GM18508 (cell line): ENCODE data around the gene NHSL2.
"Not testable (repeated sequence)": the region's sequence is repeated elsewhere in the genome, so short reads cannot be mapped to it uniquely, and the experiment has no call there.

ENCODE experiments used
- ATAC-seq: cut with Tn5 transposase; IDR thresholded peaks from one replicate; pipeline ENCODE4 v1.9.1; 2021; ENCODE audit warnings: moderate number of reproducible peaks; ENCODE audit not compliant: insufficient read depth, unreplicated experiment

NHSL2 gene

GRCh38 chrX:71922686-71923085 is 12.0 kb downstream of the NHSL2 start:
- no peak for ATAC-seq

- no peak for ATAC-seq
Measured at GRCh38 chrX:71923516-71923915, 12.9 kb downstream of the NHSL2 start.

DNA sequence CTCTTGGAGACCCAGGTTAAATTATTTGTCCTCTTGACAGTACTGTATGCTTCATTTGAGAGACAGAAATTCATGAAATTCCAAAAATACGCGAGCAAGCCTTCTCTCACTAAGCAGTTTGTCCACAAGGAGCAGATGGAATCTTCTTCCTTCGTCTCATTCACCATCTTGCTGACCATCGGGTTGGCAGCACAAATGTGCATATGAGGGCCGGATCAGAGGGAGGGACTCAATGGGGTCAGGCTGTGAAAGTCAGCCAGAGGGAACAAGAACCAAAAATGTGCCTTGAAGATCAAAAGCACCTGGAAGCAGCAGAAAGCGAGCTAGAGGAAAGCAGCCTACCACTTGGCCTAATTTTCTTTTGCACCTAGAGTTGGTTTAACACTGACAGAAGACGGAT is 16.4 kb downstream of the NHSL2 start:
- no peak for ATAC-seq

- no peak for ATAC-seq
Measured at GRCh38 chrX:71928856-71929255, 18.2 kb downstream of the NHSL2 start.

DNA sequence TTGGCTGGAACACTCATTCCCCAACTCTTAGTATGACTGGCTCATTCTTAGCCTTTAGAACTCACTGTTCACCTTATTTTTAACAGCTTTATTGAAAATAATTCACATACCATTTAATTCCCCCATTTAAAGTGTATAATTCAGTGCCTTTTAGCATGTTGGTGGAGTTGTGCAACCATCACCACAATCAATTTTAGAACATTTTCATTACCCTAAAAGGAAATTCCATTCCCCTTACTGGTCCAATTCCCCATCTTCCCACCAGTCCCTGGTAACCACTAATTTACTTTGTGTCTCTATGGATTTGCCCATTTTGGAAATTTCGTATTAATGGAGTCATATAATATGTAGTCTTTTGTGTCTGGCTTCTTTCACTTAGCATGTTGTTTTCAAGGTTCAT is 19.7 kb downstream of the NHSL2 start:
- no peak for ATAC-seq

DNA sequence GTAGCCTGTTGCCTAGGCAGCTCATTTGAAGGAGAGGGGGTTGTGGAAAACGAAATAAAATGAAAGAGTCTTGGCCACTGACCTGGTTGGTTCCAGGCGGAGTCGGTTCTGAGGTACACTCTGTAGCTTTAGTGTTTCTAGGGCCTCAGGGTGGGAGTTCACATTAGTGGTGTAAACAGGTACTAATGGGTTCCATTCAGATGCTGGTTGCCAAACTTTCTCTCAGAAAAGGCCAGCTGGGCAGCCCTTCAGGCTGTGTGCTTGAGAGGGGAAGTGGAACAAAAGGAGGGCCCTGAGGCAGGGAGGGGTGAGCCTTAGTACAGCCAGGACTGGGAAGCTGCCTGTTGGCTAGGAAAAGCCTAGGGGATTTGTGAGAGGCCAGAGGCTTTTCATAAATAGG is 24.8 kb downstream of the NHSL2 start:
- ATAC-seq: no peak

- no peak for ATAC-seq
Measured at GRCh38 chrX:71936632-71937031, 26.0 kb downstream of the NHSL2 start.

GRCh38 chrX:71938371-71938770 is 27.7 kb downstream of the NHSL2 start:
- ATAC-seq: no peak

DNA sequence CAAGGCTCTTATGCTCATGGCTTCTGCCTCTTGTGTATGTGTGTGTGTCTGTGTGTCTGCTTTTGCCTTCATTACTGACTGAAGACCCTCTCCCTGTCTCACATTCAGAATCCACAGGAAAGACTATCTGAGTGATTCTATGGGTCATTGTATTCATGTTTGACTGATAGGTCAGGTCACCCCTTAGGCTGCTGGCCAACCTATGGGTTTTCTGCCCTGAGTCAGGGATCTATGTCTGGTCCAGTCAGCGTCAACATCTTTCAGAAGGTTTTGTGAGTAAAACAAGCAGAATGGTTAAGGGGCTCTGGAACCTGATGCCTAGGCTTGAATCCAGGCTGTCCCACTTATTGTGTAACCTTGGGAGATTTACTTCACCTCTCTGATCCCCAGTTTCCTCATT is 30.5 kb downstream of the NHSL2 start:
- no peak for ATAC-seq

- no peak for ATAC-seq
Measured at GRCh38 chrX:71941776-71942175, 31.1 kb downstream of the NHSL2 start.

- ATAC-seq: no peak
Measured at GRCh38 chrX:71944369-71944768, 33.7 kb downstream of the NHSL2 start.

GRCh38 chrX:71945237-71945805 is 34.7 kb downstream of the NHSL2 start:
- no peak for ATAC-seq

DNA sequence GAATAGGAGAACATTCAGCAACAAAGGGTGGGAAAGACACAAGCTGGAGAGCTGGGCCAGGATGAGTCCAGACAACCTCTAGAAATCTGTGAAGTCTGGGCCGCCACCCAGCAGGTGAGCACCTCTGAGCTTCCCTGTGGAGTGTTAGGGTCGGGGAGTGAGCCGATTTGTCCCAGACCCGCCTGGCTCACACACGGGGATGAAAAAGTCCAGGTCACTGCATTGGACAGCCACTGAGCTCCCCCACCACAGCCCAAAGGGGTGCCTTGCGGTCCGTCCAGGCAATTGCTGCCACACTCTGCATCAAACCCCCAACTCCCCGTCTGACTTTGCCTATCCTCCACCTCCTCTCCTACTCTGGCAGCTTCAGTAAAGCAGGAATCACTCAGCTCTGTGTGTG is 38.7 kb downstream of the NHSL2 start:
- ATAC-seq: no peak

DNA sequence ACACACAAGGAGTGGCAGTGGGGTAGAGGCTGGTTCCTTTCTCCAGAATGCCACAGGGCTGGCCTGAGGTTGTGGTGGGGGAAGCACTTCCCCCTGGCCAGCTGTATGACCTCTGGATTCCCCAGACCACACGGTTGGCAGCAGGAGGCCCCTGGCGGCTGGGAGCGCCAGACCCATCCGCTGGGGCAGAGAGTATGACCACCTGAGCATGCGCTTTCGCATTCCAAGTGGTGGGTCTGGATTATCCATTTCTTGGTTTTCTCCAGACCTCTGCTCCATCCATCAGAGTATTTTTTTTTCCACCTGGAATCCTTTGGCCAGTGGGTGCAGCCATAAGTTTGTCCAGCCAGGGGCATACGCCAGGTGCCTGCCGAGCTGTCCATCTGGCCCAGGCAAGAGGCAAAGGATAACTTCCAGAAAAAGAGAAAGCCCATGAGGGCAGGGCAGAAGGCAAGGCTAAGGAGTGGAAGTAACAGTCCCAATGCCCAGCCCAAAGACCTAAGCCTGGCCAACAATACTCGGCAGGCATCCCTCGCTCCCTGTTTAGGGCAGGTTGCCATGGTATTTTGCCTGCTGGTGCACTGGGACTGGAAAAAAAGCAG is 39.3 kb downstream of the NHSL2 start:
- ATAC-seq: no peak

DNA sequence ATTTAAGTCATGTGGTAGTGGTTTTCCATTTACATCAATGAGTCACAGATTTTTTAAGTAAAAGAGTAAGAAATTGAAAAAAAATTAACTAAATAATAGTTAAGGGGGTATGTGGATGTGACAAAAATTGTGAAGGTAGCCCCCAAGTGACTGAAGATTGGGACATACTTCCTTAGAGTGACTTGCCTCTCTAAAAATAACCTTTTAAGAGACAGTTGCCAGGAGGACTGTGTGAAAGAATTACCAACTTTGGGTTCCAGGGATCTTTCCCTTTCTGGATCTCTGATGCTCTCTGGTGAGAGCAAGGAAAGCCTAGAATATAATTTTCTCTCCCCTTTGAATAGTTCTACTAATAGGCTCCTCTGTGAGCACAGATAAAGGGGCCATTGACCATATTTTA is 42.7 kb downstream of the NHSL2 start:
- no peak for ATAC-seq

DNA sequence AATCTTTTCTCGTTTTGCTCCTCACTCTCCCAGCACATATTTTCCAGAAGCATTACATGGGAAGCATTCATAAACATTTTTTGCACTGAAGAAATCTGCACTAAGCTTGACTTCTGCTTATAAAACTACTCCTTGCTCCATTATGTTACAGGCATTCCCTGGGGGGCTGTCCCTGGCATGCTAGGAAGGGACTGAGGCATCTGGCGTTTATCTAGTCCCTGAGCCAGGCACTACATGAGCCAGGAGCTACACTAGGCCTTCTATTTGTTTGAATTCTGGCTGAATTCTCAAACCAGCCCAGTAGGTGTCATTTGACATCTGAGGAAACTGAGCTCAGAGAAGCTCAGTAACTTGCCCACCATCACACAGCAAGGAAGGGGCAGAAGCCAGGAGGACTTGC is 43.3 kb downstream of the NHSL2 start:
- no peak for ATAC-seq

GRCh38 chrX:71954458-71954857 is 43.8 kb downstream of the NHSL2 start:
- no peak for ATAC-seq

DNA sequence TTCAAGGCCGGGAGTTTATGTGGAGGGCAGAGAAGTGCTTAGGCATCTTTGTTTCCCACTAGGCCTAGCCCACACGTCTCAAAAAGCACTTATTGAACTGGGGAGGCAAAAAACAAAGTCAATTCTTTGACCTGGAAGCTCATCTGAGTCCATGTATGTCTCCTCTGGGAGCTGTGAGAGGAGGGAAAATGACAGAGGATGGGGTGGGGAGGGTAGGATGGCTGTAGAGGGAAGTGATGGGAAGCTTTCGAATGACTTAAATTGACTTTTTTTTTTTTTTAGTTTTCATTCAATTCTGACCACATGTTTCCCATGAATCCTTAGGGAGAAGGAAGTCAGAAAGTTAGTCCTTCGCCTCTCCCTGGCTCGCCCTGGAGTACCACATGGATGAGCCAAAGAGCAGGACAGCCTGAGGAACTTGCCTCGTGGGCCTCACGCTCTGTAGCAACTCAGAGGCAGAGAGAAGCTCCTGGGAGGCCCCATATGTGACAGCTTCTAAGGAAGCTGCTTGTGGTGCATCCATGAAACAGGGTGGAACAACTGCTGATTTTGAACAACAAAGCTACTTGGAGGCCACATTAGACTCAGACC is 45.0 kb downstream of the NHSL2 start:
- no peak for ATAC-seq

- no peak for ATAC-seq
Measured at GRCh38 chrX:71958281-71958675, 47.6 kb downstream of the NHSL2 start.

- ATAC-seq: not testable (repeated sequence)
Measured at GRCh38 chrX:71964184-71964583, 53.5 kb downstream of the NHSL2 start.

GRCh38 chrX:71974916-71975315 is 64.3 kb downstream of the NHSL2 start:
- no peak for ATAC-seq

GRCh38 chrX:71976753-71977152 is 66.1 kb downstream of the NHSL2 start:
- no peak for ATAC-seq
